GM12878 (cell line): ENCODE results near the gene HEXIM1. TPM values are rescaled to one million over a fixed set of nuclear protein-coding genes. Genes with fewer than 3 reads are reported as not detected.

Experiments used
- ASH2L ChIP-seq: fragments of 300-600, 200-600 bp; sonication (generic); IDR thresholded peaks from 2 replicates; pipeline ENCODE4 v1.6.1; 2017; ENCODE audit warnings: low read depth, mild to moderate bottlenecking, borderline replicate concordance
- NR2F1 ChIP-seq: fragments of 450-650 bp; conservative IDR thresholded peaks from 2 replicates; pipeline ENCODE4 v1.6.1; 2017; ENCODE audit warnings: mild to moderate bottlenecking
- POLR2A ChIP-seq: IDR thresholded peaks from 2 replicates; pipeline ENCODE4 v1.6.1; 2011; ENCODE audit warnings: low read depth, mild to moderate bottlenecking, low read length
- TAF1 ChIP-seq: IDR thresholded peaks from 2 replicates; pipeline ENCODE4 v1.6.1; 2011; ENCODE audit warnings: mild to moderate bottlenecking, low read depth, low read length, borderline replicate concordance
- polyA plus RNA-seq, 11 experiments: library from polyadenylated mRNA; depleted of rRNA in 4 of 11; unstranded in 6 of 11; stranded (reverse) in 5 of 11; fragments of >200 nt; fragmentation: Nextera tagmentation in 4 of 11; fragmentation: Illumina TruSeq in 1 of 11; extraction: Ambion mirVana in 4 of 11; extraction: Trizol in 1 of 11; gene quantifications; 1 replicate in 1 of 11; 2 replicates in 10 of 11; pipeline versions ENCODE4 v1.2.1 to v1.2.3, GENCODE V29; 2011 to 2016; ENCODE audit warnings: inconsistent platforms in 2 of 11, missing spikeins in 2 of 11, low read depth in 1 of 11
- total RNA-seq, 4 experiments: library from RNA; depleted of rRNA in 3 of 4; stranded (reverse); fragments of >200 nt in 3 of 4; fragmentation: Illumina TruSeq in 1 of 4; extraction: Trizol in 1 of 4; gene quantifications; 2 replicates each; pipeline versions ENCODE4 v1.2.1 to v1.2.3, GENCODE V29; 2013 to 2021
- TF ChIP-seq, protein P1 (sequence below): IDR thresholded peaks from 2 replicates; pipeline ENCODE4 v1.6.1; 2011; ENCODE audit warnings: borderline replicate concordance, low read depth, mild to moderate bottlenecking, moderate library complexity, low read length; ENCODE audit not compliant: insufficient read depth, poor library complexity, severe bottlenecking
- TF ChIP-seq, protein P2 (sequence below): IDR thresholded peaks from 2 replicates; pipeline ENCODE4 v1.6.1; 2012; ENCODE audit warnings: low read depth, low read length, improper control_type of control experiment

HEXIM1 gene
- total and polyA plus RNA-seq, 10 of the 15 experiments (the other 5 are each of a cell fraction or from before 2014, with no cell fraction given) = 1.9 to 24.1 (median 9.0) TPM

DNA sequence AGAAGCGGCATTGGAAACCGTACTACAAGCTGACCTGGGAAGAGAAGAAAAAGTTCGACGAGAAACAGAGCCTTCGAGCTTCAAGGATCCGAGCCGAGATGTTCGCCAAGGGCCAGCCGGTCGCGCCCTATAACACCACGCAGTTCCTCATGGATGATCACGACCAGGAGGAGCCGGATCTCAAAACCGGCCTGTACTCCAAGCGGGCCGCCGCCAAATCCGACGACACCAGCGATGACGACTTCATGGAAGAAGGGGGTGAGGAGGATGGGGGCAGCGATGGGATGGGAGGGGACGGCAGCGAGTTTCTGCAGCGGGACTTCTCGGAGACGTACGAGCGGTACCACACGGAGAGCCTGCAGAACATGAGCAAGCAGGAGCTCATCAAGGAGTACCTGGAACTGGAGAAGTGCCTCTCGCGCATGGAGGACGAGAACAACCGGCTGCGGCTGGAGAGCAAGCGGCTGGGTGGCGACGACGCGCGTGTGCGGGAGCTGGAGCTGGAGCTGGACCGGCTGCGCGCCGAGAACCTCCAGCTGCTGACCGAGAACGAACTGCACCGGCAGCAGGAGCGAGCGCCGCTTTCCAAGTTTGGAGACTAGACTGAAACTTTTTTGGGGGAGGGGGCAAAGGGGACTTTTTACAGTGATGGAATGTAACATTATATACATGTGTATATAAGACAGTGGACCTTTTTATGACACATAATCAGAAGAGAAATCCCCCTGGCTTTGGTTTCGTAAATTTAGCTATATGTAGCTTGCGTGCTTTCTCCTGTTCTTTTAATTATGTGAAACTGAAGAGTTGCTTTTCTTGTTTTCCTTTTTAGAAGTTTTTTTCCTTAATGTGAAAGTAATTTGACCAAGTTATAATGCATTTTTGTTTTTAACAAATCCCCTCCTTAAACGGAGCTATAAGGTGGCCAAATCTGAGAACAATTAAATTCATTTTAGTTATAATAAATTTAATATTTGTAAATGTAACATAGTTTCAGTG lies 1.7 kb downstream of the HEXIM1 start (continued):
- TF ChIP-seq, protein P1, sequence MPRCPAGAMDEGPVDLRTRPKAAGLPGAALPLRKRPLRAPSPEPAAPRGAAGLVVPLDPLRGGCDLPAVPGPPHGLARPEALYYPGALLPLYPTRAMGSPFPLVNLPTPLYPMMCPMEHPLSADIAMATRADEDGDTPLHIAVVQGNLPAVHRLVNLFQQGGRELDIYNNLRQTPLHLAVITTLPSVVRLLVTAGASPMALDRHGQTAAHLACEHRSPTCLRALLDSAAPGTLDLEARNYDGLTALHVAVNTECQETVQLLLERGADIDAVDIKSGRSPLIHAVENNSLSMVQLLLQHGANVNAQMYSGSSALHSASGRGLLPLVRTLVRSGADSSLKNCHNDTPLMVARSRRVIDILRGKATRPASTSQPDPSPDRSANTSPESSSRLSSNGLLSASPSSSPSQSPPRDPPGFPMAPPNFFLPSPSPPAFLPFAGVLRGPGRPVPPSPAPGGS = peak; percentile 56
- TF ChIP-seq ASH2L = no peak
- no peak for TF ChIP-seq NR2F1
- peak; percentile 74 for TF ChIP-seq POLR2A
- peak; percentile 87 for TF ChIP-seq TAF1
- TF ChIP-seq, protein P2, sequence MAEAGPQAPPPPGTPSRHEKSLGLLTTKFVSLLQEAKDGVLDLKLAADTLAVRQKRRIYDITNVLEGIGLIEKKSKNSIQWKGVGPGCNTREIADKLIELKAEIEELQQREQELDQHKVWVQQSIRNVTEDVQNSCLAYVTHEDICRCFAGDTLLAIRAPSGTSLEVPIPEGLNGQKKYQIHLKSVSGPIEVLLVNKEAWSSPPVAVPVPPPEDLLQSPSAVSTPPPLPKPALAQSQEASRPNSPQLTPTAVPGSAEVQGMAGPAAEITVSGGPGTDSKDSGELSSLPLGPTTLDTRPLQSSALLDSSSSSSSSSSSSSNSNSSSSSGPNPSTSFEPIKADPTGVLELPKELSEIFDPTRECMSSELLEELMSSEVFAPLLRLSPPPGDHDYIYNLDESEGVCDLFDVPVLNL = no peak
